ENCODE results near the gene PSTPIP1. TPM values are rescaled to one million over a fixed set of nuclear protein-coding genes. Genes with fewer than 3 reads are reported as not detected.

Gene PSTPIP1
- polyA plus RNA-seq, 1 donor from 2014 or later = not detected

DNA sequence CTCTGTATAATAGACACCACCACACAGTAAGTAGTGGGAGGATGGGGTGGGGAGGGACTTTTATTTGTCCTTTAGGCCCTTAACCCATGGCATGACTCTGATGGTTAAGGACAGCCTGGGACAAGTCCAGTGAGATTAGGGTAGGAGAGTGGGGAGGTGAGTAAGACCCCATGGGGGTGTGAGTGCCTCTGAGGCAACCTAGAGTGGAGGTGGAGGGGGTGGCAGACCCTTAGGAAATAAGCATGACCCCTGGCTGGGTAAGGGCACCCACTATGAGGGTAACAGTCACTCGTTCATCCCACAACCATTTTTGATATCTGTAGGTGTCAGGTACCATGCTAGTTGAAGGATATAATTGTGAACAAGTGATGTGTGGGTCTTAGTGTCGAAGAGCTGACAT, 21.0 kb upstream of the PSTPIP1 start:
- TF ChIP-seq, protein P1, sequence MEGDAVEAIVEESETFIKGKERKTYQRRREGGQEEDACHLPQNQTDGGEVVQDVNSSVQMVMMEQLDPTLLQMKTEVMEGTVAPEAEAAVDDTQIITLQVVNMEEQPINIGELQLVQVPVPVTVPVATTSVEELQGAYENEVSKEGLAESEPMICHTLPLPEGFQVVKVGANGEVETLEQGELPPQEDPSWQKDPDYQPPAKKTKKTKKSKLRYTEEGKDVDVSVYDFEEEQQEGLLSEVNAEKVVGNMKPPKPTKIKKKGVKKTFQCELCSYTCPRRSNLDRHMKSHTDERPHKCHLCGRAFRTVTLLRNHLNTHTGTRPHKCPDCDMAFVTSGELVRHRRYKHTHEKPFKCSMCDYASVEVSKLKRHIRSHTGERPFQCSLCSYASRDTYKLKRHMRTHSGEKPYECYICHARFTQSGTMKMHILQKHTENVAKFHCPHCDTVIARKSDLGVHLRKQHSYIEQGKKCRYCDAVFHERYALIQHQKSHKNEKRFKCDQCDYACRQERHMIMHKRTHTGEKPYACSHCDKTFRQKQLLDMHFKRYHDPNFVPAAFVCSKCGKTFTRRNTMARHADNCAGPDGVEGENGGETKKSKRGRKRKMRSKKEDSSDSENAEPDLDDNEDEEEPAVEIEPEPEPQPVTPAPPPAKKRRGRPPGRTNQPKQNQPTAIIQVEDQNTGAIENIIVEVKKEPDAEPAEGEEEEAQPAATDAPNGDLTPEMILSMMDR (IDR thresholded peaks at IDR 0.05; ENCODE audit: poor library complexity, severe bottlenecking) = no peak
- Histone ChIP-seq H3K27ac (ENCODE audit: low read length) (no peak overlapping the region), H3F3A (ENCODE audit: insufficient read depth, low read length, poor library complexity, severe bottlenecking) (no peaks in the 10 kb centered on the region), H3K9me3 (ENCODE audit: low read length) (no peaks in the 10 kb centered on the region), H3K4me2 (ENCODE audit: low read length) (no peak overlapping the region), H3K36me3 (ENCODE audit: insufficient read depth, low read length) (no peaks in the 10 kb centered on the region), H3K9me2 (ENCODE audit: insufficient read depth, low read length) (no peaks in the 10 kb centered on the region), H3K9ac (ENCODE audit: low read length) (no peak overlapping the region), H4K20me1 (ENCODE audit: insufficient read depth) (no peaks in the 10 kb centered on the region), H3K27me3 (ENCODE audit: insufficient read depth, low read depth, low read length) (no peaks in the 10 kb centered on the region), H3K4me3 (ENCODE audit: low read length) (no peak overlapping the region), H3K79me2 (replicated peaks; ENCODE audit: insufficient read depth, low read length) (no peaks in the 10 kb centered on the region), H2AFZ (ENCODE audit: low read depth, low read length) (no peak overlapping the region)

GRCh38 chr15:76974456-76975036, 20.4 kb upstream of the PSTPIP1 start:
- Histone ChIP-seq H3K4me2 (ENCODE audit: low read length) (no peak overlapping the region), H3K27me3 (ENCODE audit: insufficient read depth, low read depth, low read length) (no peaks in the 10 kb centered on the region), H3K9ac (ENCODE audit: low read length) (no peak overlapping the region), H4K20me1 (ENCODE audit: insufficient read depth) (no peaks in the 10 kb centered on the region), H2AFZ (ENCODE audit: low read depth, low read length) (no peak overlapping the region), H3K79me2 (replicated peaks; ENCODE audit: insufficient read depth, low read length) (no peaks in the 10 kb centered on the region), H3K9me3 (ENCODE audit: low read length) (no peaks in the 10 kb centered on the region), H3F3A (ENCODE audit: insufficient read depth, low read length, poor library complexity, severe bottlenecking) (no peaks in the 10 kb centered on the region), H3K9me2 (ENCODE audit: insufficient read depth, low read length) (no peaks in the 10 kb centered on the region), H3K36me3 (ENCODE audit: insufficient read depth, low read length) (no peaks in the 10 kb centered on the region), H3K4me3 (ENCODE audit: low read length) (no peak overlapping the region), H3K27ac (ENCODE audit: low read length) (no peak overlapping the region)
- TF ChIP-seq EZH2 (IDR thresholded peaks at IDR 0.05; ENCODE audit: borderline replicate concordance, insufficient read depth, low read length, poor library complexity, severe bottlenecking) = no peak

DNA sequence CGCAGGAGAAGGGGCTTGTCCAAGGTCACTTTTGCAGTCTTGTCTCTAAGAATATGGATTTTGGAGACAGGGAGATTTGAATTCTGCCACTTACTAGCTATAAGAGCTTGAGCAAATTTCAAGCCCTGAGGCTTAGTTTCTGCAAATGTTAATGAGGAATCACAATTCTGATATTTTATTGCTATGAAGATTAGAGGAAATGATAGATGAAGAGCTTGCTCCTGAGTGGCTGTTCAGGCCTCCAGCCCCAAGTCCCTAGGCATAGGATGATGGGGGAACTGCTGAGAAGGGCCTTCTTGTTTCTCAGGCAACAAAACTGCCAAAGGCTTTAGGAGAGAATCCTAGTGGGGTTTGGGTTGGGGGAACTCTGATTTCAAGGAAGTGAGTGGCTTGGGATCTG, 18.8 kb upstream of the PSTPIP1 start:
- Histone ChIP-seq H3K4me3 (ENCODE audit: low read length) (no peak overlapping the region), H2AFZ (ENCODE audit: low read depth, low read length) (no peak overlapping the region), H3K27ac (ENCODE audit: low read length) (no peak overlapping the region), H3K9me3 (ENCODE audit: low read length) (no peaks in the 10 kb centered on the region), H4K20me1 (ENCODE audit: insufficient read depth) (no peaks in the 10 kb centered on the region), H3K36me3 (ENCODE audit: insufficient read depth, low read length) (no peaks in the 10 kb centered on the region), H3K27me3 (ENCODE audit: insufficient read depth, low read depth, low read length) (no peaks in the 10 kb centered on the region), H3K79me2 (replicated peaks; ENCODE audit: insufficient read depth, low read length) (no peaks in the 10 kb centered on the region), H3K9ac (ENCODE audit: low read length) (no peak overlapping the region), H3F3A (ENCODE audit: insufficient read depth, low read length, poor library complexity, severe bottlenecking) (no peaks in the 10 kb centered on the region), H3K9me2 (ENCODE audit: insufficient read depth, low read length) (no peaks in the 10 kb centered on the region), H3K4me2 (ENCODE audit: low read length) (no peak overlapping the region)
- TF ChIP-seq, protein P1 (IDR thresholded peaks at IDR 0.05; ENCODE audit: poor library complexity, severe bottlenecking) = no peak
- TF ChIP-seq POLR2AphosphoS5 (IDR thresholded peaks at IDR 0.05) (no peak), MXI1 (conservative IDR thresholded peaks at IDR 0.05; ENCODE audit: poor library complexity, severe bottlenecking) (no peak), SMC3 (conservative IDR thresholded peaks at IDR 0.05; ENCODE audit: poor library complexity) (no peak), TAF1 (IDR thresholded peaks at IDR 0.05; ENCODE audit: low read depth) (no peak), EZH2 (IDR thresholded peaks at IDR 0.05; ENCODE audit: borderline replicate concordance, insufficient read depth, low read length, poor library complexity, severe bottlenecking) (no peak), RAD21 (conservative IDR thresholded peaks at IDR 0.05) (no peak), EP300 (conservative IDR thresholded peaks at IDR 0.05; ENCODE audit: poor library complexity, severe bottlenecking) (no peak)
- TF ChIP-seq, protein P2, sequence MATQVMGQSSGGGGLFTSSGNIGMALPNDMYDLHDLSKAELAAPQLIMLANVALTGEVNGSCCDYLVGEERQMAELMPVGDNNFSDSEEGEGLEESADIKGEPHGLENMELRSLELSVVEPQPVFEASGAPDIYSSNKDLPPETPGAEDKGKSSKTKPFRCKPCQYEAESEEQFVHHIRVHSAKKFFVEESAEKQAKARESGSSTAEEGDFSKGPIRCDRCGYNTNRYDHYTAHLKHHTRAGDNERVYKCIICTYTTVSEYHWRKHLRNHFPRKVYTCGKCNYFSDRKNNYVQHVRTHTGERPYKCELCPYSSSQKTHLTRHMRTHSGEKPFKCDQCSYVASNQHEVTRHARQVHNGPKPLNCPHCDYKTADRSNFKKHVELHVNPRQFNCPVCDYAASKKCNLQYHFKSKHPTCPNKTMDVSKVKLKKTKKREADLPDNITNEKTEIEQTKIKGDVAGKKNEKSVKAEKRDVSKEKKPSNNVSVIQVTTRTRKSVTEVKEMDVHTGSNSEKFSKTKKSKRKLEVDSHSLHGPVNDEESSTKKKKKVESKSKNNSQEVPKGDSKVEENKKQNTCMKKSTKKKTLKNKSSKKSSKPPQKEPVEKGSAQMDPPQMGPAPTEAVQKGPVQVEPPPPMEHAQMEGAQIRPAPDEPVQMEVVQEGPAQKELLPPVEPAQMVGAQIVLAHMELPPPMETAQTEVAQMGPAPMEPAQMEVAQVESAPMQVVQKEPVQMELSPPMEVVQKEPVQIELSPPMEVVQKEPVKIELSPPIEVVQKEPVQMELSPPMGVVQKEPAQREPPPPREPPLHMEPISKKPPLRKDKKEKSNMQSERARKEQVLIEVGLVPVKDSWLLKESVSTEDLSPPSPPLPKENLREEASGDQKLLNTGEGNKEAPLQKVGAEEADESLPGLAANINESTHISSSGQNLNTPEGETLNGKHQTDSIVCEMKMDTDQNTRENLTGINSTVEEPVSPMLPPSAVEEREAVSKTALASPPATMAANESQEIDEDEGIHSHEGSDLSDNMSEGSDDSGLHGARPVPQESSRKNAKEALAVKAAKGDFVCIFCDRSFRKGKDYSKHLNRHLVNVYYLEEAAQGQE (IDR thresholded peaks at IDR 0.05; ENCODE audit: borderline replicate concordance) = no peak

Data from neural cell (in vitro differentiated cells).